Common myeloid progenitor, CD34-positive (primary cell): ENCODE data around the gene COPE.
"Not testable (repeated sequence)": the region's sequence is repeated elsewhere in the genome, so short reads cannot be mapped to it uniquely, and the experiment has no call there.

ENCODE experiments used
- CTCF ChIA-PET: fragments of 350-600 bp; sonication (Branson Sonifier 250); formaldehyde crosslinking; loops from one replicate; lab custom pipeline; 2021; ENCODE audit warnings: antibody characterized with exemption; lab: Charles Lee
- POLR2A ChIA-PET: fragments of 350-600 bp; sonication (Branson Sonifier 250); formaldehyde crosslinking; loops from one replicate; lab custom pipeline; 2021; ENCODE audit warnings: antibody characterized with exemption; lab: Charles Lee
- DNase-seq, 3 donors: peaks; one replicate each; pipeline versions ENCODE4 v3.0.0 to v3.0.0-alpha.2; 2013
- H3K27ac ChIP-seq, 2 experiments: 1 replicate in 1 of 2; 2 replicates in 1 of 2; pipeline ENCODE4 v1.7.0; 2013; ENCODE audit warnings: inconsistent platforms in 2 of 2, low read length in 2 of 2, mild to moderate bottlenecking in 2 of 2, low read depth in 1 of 2, moderate library complexity in 1 of 2; ENCODE audit not compliant: severe bottlenecking in 2 of 2, insufficient read depth in 1 of 2, poor library complexity in 1 of 2
- H3K27me3 ChIP-seq, 5 experiments: replicated peaks in 2 of 5; 1 replicate in 3 of 5; 2 replicates in 2 of 5; pipeline versions ENCODE4 v1.6.1 to v1.7.0; 2013; ENCODE audit warnings: low read length in 4 of 5, mild to moderate bottlenecking in 2 of 5, moderate library complexity in 2 of 5, inconsistent platforms in 1 of 5; ENCODE audit not compliant: insufficient read depth in 5 of 5, control insufficient read depth in 4 of 5
- H3K36me3 ChIP-seq, 4 experiments: 1 replicate in 2 of 4; 2 replicates in 2 of 4; pipeline versions ENCODE4 v1.6.1 to v1.7.0; 2013; ENCODE audit warnings: low read length in 3 of 4, control low read depth in 1 of 4, mild to moderate bottlenecking in 1 of 4; ENCODE audit not compliant: control insufficient read depth in 4 of 4, insufficient read depth in 4 of 4
- H3K4me1 ChIP-seq, 4 experiments: 1 replicate in 3 of 4; 2 replicates in 1 of 4; pipeline versions ENCODE4 v1.6.1 to v1.7.1; 2013; ENCODE audit warnings: low read length in 3 of 4, mild to moderate bottlenecking in 3 of 4, control low read depth in 1 of 4, inconsistent platforms in 1 of 4, moderate library complexity in 1 of 4; ENCODE audit not compliant: control insufficient read depth in 4 of 4, insufficient read depth in 4 of 4; ENCODE audit errors: control extremely low read depth in 1 of 4
- H3K4me3 ChIP-seq, 7 experiments: 1 replicate in 4 of 7; 2 replicates in 3 of 7; pipeline versions ENCODE4 v1.5.1 to v1.7.0; 2013; ENCODE audit warnings: mild to moderate bottlenecking in 7 of 7, low read length in 6 of 7, moderate library complexity in 6 of 7, inconsistent platforms in 2 of 7, low read depth in 2 of 7, control low read depth in 1 of 7; ENCODE audit not compliant: insufficient read depth in 4 of 7, control insufficient read depth in 1 of 7; ENCODE audit errors: extremely low read depth in 1 of 7
- H3K9me3 ChIP-seq, 5 experiments: 1 replicate in 4 of 5; 2 replicates in 1 of 5; pipeline versions ENCODE4 v1.6.1 to v1.7.1; 2013; ENCODE audit warnings: low read length in 4 of 5, mild to moderate bottlenecking in 2 of 5, inconsistent platforms in 1 of 5, low read depth in 1 of 5, moderate library complexity in 1 of 5; ENCODE audit not compliant: control insufficient read depth in 4 of 5, insufficient read depth in 2 of 5; ENCODE audit errors: control extremely low read depth in 1 of 5
- WGBS: methylation state at CpG from one replicate; pipeline ENCODE4 v1.1.5; 2013; ENCODE audit not compliant: insufficient coverage; 5-methylcytosine and 5-hydroxymethylcytosine counted together

The COPE gene

DNA sequence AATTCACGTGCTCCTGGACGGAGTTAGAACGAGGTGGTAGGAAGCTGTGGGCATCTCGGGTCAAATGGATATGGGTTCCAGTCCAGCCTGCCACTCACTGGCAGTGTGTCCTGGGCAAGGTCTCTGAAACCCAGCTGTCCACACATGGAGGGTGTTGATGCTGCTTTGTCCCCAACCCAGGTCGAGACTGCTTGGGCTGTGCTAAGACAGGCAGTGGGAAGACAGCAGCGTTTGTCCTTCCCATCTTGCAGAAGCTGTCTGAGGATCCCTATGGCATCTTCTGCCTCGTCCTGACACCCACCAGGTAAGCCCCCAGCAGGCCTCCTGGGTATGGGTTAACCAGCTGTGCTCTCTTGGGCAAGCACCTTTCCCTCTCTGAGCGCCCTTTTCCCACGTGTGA, 1.2 kb upstream of the COPE start:
- H3K36me3 ChIP-seq = peaks cover 6 to 48% (median 28%) of the 10 kb centered on the region in 4 experiments
- POLR2A ChIA-PET = interaction anchor here (1.5 kb wide), 1 partner anchor 12 kb away, joined by 4 read pairs; no protein-coding TSS in a partner anchor
- CTCF ChIA-PET = interaction anchor here (1.5 kb wide), 1 partner anchor 327 kb away, joined by 3 read pairs; no protein-coding TSS in a partner anchor

DNA sequence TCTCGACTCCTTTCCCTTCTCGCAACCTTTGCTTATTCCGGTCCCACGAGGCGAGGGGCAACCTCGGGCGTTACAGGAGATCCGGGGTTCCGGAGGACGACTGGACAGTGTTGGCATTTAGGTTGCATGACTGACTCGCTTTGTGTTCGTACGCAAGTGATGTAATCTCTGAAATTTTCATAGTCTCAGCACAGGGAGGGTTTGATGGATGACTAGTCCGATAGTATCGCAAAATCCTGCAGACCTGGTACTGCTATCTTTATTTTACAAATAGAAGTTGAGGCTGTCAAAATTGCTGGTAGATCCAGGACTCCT, 670 bp upstream of the COPE start:
- H3K27me3 ChIP-seq = no peaks in the 10 kb centered on the region
- H3K4me1 ChIP-seq = peaks cover 14 to 29% (median 22%) of the 10 kb centered on the region in 4 experiments
- ChIA-PET CTCF (interaction anchor here (0.8 to 1.5 kb wide), 5 partner anchors 9 to 326 kb away, joined by 3 to 4 read pairs (median 3); no protein-coding TSS in a partner anchor), POLR2A (interaction anchor here (1.5 kb wide), 1 partner anchor 12 kb away, joined by 4 read pairs; no protein-coding TSS in a partner anchor)
- H3K36me3 ChIP-seq = peaks cover 5 to 52% (median 29%) of the 10 kb centered on the region in 4 experiments
- H3K27ac ChIP-seq = peak overlapping the region; percentile 68 to 84
- DNase-seq = no peak
- no peaks in the 10 kb centered on the region for H3K9me3 ChIP-seq
- peak overlapping the region; percentile 79 to 100 (median 98) for H3K4me3 ChIP-seq
- WGBS = 0% methylated on average over 10 of the region's 15 CpGs

More for the DNA sequence above, 1.2 kb upstream of the COPE start:
- no peak for DNase-seq
- no peaks in the 10 kb centered on the region for H3K9me3 ChIP-seq
- 67% methylated on average over 9 of the region's 9 CpGs for WGBS
- H3K4me1 ChIP-seq = peaks cover 14 to 29% (median 22%) of the 10 kb centered on the region in 4 experiments
- peak overlapping the region in 6 of 7 experiments; percentile 80 to 100 (median 98) for H3K4me3 ChIP-seq
- H3K27ac ChIP-seq = peak overlapping the region in 1 of 2 experiments; percentile 84
- no peaks in the 10 kb centered on the region for H3K27me3 ChIP-seq

DNA sequence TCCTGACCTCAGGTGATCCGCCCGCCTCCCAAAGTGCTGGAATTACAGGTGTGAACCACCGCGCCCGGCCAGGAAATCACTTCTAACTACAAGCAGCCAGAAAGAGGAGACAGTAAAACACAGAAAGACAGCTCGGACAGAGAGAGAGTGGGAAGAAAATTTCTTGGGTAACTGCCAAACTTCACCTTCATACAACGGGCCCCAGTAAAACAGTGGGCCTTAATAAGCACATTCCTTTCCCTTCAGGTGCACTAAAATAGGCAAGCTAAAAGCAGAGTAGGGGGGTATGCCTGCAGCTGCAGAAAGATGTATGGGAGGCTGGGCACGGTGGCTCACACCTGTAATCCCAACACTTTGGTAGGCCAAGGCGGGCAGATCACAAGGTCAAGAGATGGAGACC, 1.6 kb downstream of the COPE start:
- Histone ChIP-seq H3K36me3 (peaks cover 3 to 45% (median 19%) of the 10 kb centered on the region in 4 experiments), H3K4me3 (peak overlapping the region in 1 of 7 experiments; percentile 14), H3K4me1 (peaks cover 14 to 29% (median 22%) of the 10 kb centered on the region in 4 experiments)
- H3K27me3 ChIP-seq, H3K9me3 ChIP-seq, POLR2A ChIA-PET, CTCF ChIA-PET, DNase-seq, H3K27ac ChIP-seq: not testable (repeated sequence)
- WGBS = 96% methylated on average over 4 of the region's 9 CpGs

DNA sequence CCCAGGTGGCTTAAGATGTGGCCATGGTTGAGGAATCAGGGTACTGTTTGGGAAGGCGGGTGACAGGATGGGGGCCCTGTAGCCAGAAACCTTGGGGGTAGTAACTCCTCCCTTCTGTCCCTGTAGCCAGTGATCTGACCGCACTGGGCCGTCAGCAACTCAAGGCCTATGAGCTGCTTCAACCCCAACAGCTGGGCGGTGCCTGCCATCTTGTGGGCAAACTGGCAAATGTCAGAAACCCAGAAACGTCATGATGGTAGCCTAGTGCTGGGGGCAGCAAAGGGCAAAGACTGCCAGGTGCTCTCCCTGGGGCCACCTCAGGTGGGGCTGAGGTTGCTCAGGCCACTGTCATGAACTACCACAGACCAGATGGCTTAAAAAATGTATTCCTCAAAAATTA, 3.5 kb downstream of the COPE start:
- Histone ChIP-seq H3K4me1 (peaks cover 14 to 27% (median 21%) of the 10 kb centered on the region in 4 experiments), H3K36me3 (peaks cover 0 to 35% (median 17%) of the 10 kb centered on the region in 4 experiments), H3K27me3 (no peaks in the 10 kb centered on the region), H3K27ac (no peak overlapping the region), H3K9me3 (no peaks in the 10 kb centered on the region), H3K4me3 (no peak overlapping the region)
- WGBS = 70% methylated on average over 5 of the region's 5 CpGs
- CTCF ChIA-PET = interaction anchor here (1.0 to 1.7 kb wide), 3 partner anchors 14 to 72 kb away, joined by 3 to 4 read pairs (median 4); no protein-coding TSS in a partner anchor
- peak; percentile 57 to 83 (median 76) for DNase-seq
- POLR2A ChIA-PET = no interaction called here

DNA sequence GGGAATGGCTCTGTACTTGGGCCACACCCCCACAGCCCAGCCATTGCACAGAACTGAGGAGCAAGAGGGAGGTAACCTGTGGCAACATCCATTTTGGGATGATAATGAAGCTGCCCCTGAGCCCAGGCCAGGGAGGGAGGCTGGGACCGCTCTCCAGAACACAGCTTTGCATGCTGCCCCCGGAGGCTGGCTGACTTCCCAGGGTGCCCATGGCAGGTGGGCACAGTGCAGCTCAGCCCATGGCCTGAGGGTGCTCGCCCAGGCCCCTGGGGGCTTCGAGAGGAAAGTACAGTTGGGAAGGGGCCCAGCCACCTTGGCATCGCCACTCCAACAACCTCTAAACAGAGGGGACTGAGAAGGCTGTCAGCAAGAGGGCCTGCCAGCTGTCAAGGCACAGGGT, 5.7 kb downstream of the COPE start:
- DNase-seq = no peak
- Histone ChIP-seq H3K36me3 (peaks cover 2 to 49% (median 30%) of the 10 kb centered on the region in 4 experiments), H3K9me3 (no peaks in the 10 kb centered on the region), H3K4me3 (no peak overlapping the region), H3K27ac (no peak overlapping the region), H3K4me1 (peaks cover 4 to 15% (median 9%) of the 10 kb centered on the region in 4 experiments), H3K27me3 (no peaks in the 10 kb centered on the region)
- ChIA-PET POLR2A (no interaction called here), CTCF (interaction anchor here (1.5 kb wide), 1 partner anchor 9 kb away, joined by 4 read pairs; no protein-coding TSS in a partner anchor)
- 100% methylated on average over 3 of the region's 5 CpGs for WGBS

DNA sequence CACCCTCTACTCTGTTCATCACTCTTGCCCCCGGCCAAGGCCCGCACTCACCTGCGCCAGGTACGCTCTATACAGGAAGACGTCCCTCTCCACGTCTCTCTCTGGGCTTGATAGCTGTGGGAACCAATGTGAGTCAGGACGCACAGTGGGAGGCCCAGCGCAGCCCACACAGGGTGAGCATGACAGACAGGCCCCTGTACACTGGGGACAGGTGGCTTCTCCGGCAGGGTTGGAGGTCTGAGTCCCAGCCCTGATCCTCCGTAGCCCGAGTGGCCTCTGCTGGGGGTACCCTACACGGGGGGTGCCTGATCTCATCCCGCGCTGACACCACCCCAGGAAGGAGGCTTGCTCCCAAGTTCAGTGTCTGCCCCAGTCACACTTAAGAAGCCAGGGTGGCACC, 6.3 kb downstream of the COPE start:
- Histone ChIP-seq H3K4me3 (no peak overlapping the region), H3K27me3 (no peaks in the 10 kb centered on the region), H3K9me3 (no peaks in the 10 kb centered on the region), H3K36me3 (peaks cover 2 to 52% (median 33%) of the 10 kb centered on the region in 4 experiments), H3K4me1 (peaks cover 0 to 10% (median 4%) of the 10 kb centered on the region in 4 experiments), H3K27ac (no peak overlapping the region)
- ChIA-PET CTCF (no interaction called here), POLR2A (no interaction called here)
- no peak for DNase-seq
- WGBS = 98% methylated on average over 14 of the region's 14 CpGs

DNA sequence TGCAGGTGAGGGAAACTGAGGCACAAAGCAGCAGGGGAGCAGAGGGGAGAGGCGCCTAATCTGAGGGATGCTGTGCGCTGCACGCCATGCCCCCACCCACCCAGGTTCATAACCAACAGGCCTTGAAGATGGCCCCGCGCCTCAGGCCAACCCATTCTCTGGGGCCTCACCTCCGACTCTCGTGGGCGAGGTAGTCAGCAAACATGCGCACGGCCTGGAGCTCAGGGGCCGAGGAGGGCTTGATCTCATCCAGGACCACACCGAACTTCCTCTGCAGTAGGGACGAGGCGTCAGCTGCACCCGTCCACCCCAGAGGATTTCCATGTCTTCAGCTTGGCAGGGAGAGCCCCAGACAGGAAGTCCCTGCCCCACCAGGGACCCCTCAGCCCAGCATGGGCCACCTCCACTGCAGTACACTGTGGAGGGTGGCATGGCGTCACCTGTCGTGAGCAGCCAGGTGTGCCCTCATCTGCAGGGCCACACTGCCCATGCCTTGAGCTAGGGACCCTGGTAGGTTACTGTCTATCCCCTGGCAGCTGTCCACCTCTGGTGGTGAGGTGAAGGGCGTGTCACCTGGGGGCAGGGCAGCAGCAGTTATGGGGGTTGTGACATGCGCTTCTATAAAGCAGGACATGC, 8.3 kb downstream of the COPE start:
- Histone ChIP-seq H3K4me1 (no peaks in the 10 kb centered on the region), H3K36me3 (peaks cover 2 to 70% (median 50%) of the 10 kb centered on the region in 4 experiments), H3K9me3 (no peaks in the 10 kb centered on the region), H3K27me3 (no peaks in the 10 kb centered on the region), H3K4me3 (no peak overlapping the region), H3K27ac (no peak overlapping the region)
- ChIA-PET CTCF (interaction anchor here (0.9 to 1.5 kb wide), 3 partner anchors 9 to 76 kb away, joined by 3 to 9 read pairs (median 5); partner anchors contain the start of genes CERS1, COPE and DDX49), POLR2A (no interaction called here)
- WGBS = 96% methylated on average over 18 of the region's 19 CpGs
- no peak for DNase-seq
